H9 (cell line): ENCODE results near the gene MRPL43. TPM values are rescaled to one million over a fixed set of nuclear protein-coding genes. Genes with fewer than 3 reads are reported as not detected.

ENCODE experiments used
- DNase-seq: peaks from one replicate; pipeline ENCODE4 v3.0.0-alpha.2; 2017
- H2AFZ ChIP-seq: one replicate; pipeline ENCODE4 v1.6.1; 2013; ENCODE audit warnings: mild to moderate bottlenecking, low read length, control low read depth, moderate library complexity
- H2AK5ac ChIP-seq: 2 replicates; pipeline ENCODE4 v1.6.1; 2013; ENCODE audit warnings: low read length, control low read depth, mixed read lengths; ENCODE audit not compliant: insufficient read length
- H2BK120ac ChIP-seq: one replicate; pipeline ENCODE4 v1.6.1; 2013; ENCODE audit warnings: low read depth, mild to moderate bottlenecking, low read length, control low read depth, inconsistent platforms; ENCODE audit not compliant: poor library complexity, severe bottlenecking
- H2BK12ac ChIP-seq: 2 replicates; pipeline ENCODE4 v1.6.1; 2013; ENCODE audit warnings: low read length, control low read depth, mixed read lengths, low read depth; ENCODE audit not compliant: insufficient read length
- H2BK15ac ChIP-seq: 2 replicates; pipeline ENCODE4 v1.6.1; 2013; ENCODE audit warnings: low read depth, low read length, control low read depth
- H2BK20ac ChIP-seq: one replicate; pipeline ENCODE4 v1.6.1; 2013; ENCODE audit warnings: low read depth, mild to moderate bottlenecking, low read length, control low read depth, inconsistent platforms; ENCODE audit not compliant: poor library complexity, severe bottlenecking
- H2BK5ac ChIP-seq: 2 replicates; pipeline ENCODE4 v1.6.1; 2013; ENCODE audit warnings: low read length, control low read depth, mixed read lengths; ENCODE audit not compliant: insufficient read length
- H3K14ac ChIP-seq: 2 replicates; pipeline ENCODE4 v1.6.1; 2013; ENCODE audit warnings: low read length, control low read depth; ENCODE audit not compliant: insufficient read depth
- H3K18ac ChIP-seq: 2 replicates; pipeline ENCODE4 v1.6.1; 2013; ENCODE audit warnings: low read depth, mild to moderate bottlenecking, mixed read lengths, low read length, control low read depth; ENCODE audit not compliant: insufficient read length
- H3K23ac ChIP-seq: 2 replicates; pipeline ENCODE4 v1.6.1; 2013; ENCODE audit warnings: low read length, control low read depth, mixed read lengths, low read depth; ENCODE audit not compliant: insufficient read length
- H3K23me2 ChIP-seq: 2 replicates; pipeline ENCODE4 v1.6.1; 2013; ENCODE audit warnings: low read depth, mild to moderate bottlenecking, mixed read lengths, low read length, control low read depth; ENCODE audit not compliant: insufficient read length, poor library complexity, severe bottlenecking
- H3K27ac ChIP-seq: 2 replicates; pipeline ENCODE4 v1.5.1; 2013; ENCODE audit warnings: low read length, control low read depth, mixed read lengths, low read depth; ENCODE audit not compliant: insufficient read length
- H3K27me3 ChIP-seq: 2 replicates; pipeline ENCODE4 v1.6.1; 2013; ENCODE audit warnings: low read length, control low read depth, inconsistent platforms; ENCODE audit not compliant: insufficient read depth
- H3K4ac ChIP-seq: 2 replicates; pipeline ENCODE4 v1.6.1; 2013; ENCODE audit warnings: low read depth, mild to moderate bottlenecking, control low read depth, inconsistent platforms, low read length, moderate library complexity
- H3K4me1 ChIP-seq: 2 replicates; pipeline ENCODE4 v1.6.1; 2013; ENCODE audit warnings: low read length, control low read depth, inconsistent platforms; ENCODE audit not compliant: insufficient read depth
- H3K4me2 ChIP-seq: 2 replicates; pipeline ENCODE4 v1.6.1; 2013; ENCODE audit warnings: low read length, control low read depth, mixed read lengths; ENCODE audit not compliant: insufficient read length, insufficient read depth
- H3K56ac ChIP-seq: 2 replicates; pipeline ENCODE4 v1.6.1; 2013; ENCODE audit warnings: low read depth, mild to moderate bottlenecking, mixed read lengths, low read length, control low read depth; ENCODE audit not compliant: insufficient read length
- H3K79me1 ChIP-seq: 2 replicates; pipeline ENCODE4 v1.6.1; 2013; ENCODE audit warnings: low read depth, mild to moderate bottlenecking, moderate library complexity, low read length, control low read depth, inconsistent platforms; ENCODE audit not compliant: insufficient read depth, poor library complexity, severe bottlenecking
- H3K79me2 ChIP-seq: 2 replicates; pipeline ENCODE4 v1.6.1; 2013; ENCODE audit warnings: low read length, control low read depth, inconsistent platforms; ENCODE audit not compliant: insufficient read depth
- H3K9ac ChIP-seq: 2 replicates; pipeline ENCODE4 v1.6.1; 2013; ENCODE audit warnings: low read length, control low read depth, mixed read lengths; ENCODE audit not compliant: insufficient read length; ENCODE audit errors: extremely low read depth
- H3K9me3 ChIP-seq: one replicate; pipeline ENCODE4 v1.6.1; 2013; ENCODE audit warnings: low read depth, low read length, inconsistent platforms; ENCODE audit not compliant: control insufficient read depth
- H3T11ph ChIP-seq: one replicate; pipeline ENCODE4 v1.6.1; 2013; ENCODE audit warnings: mild to moderate bottlenecking, low read length, control low read depth, inconsistent platforms
- H4K20me1 ChIP-seq: one replicate; pipeline ENCODE4 v1.6.1; 2013; ENCODE audit not compliant: control insufficient read depth, insufficient read length, insufficient read depth
- H4K5ac ChIP-seq: 2 replicates; pipeline ENCODE4 v1.6.1; 2013; ENCODE audit warnings: low read depth, mild to moderate bottlenecking, mixed read lengths, low read length, control low read depth; ENCODE audit not compliant: insufficient read length
- H4K8ac ChIP-seq: replicated peaks from 2 replicates; pipeline ENCODE4 v1.6.1; 2013; ENCODE audit warnings: low read length, control low read depth, mixed read lengths, low read depth; ENCODE audit not compliant: insufficient read length
- H4K91ac ChIP-seq: 2 replicates; pipeline ENCODE4 v1.6.1; 2013; ENCODE audit warnings: low read depth, mild to moderate bottlenecking, moderate library complexity, mixed read lengths, low read length, control low read depth; ENCODE audit not compliant: insufficient read length
- H3K27ac Mint-ChIP-seq, 3 experiments: 2 replicates in 2 of 3; 3 replicates in 1 of 3; pipeline ENCODE4 v1.8.0; 2020 to 2021; ENCODE audit warnings: mixed read lengths in 3 of 3, mild to moderate bottlenecking in 1 of 3, moderate library complexity in 1 of 3
- H3K27me3 Mint-ChIP-seq: 2 replicates; pipeline ENCODE4 v1.8.0; 2021; ENCODE audit warnings: low read depth, mild to moderate bottlenecking, moderate library complexity, mixed read lengths
- H3K36me3 Mint-ChIP-seq, 3 experiments: 2 replicates in 2 of 3; 3 replicates in 1 of 3; pipeline ENCODE4 v1.8.0; 2020 to 2021; ENCODE audit warnings: low read depth in 3 of 3, mixed read lengths in 3 of 3; ENCODE audit not compliant: insufficient read depth in 1 of 3
- H3K4me1 Mint-ChIP-seq, 2 experiments: 2 replicates each; pipeline ENCODE4 v1.8.0; 2020; ENCODE audit warnings: mixed read lengths in 2 of 2
- H3K4me3 Mint-ChIP-seq, 2 experiments: 2 replicates in 1 of 2; 3 replicates in 1 of 2; pipeline ENCODE4 v1.8.0; 2020 to 2021; ENCODE audit warnings: mild to moderate bottlenecking in 2 of 2, mixed read lengths in 2 of 2, moderate library complexity in 1 of 2
- H3K9me3 Mint-ChIP-seq, 2 experiments: 2 replicates in 1 of 2; 3 replicates in 1 of 2; pipeline ENCODE4 v1.8.0; 2020; ENCODE audit warnings: mild to moderate bottlenecking in 2 of 2, mixed read lengths in 2 of 2, moderate library complexity in 1 of 2
- WGBS: extraction: QIAGEN DNeasy Blood & Tissue Kit; methylation state at CpG from one replicate; pipeline ENCODE4 v1.1.7; 2013; ENCODE audit warnings: missing lambda C conversion rate, low lambda C conversion rate, mixed read lengths; ENCODE audit not compliant: insufficient read length; ENCODE audit errors: extremely low coverage; 5-methylcytosine and 5-hydroxymethylcytosine counted together
- total RNA-seq: library from RNA; stranded (reverse); gene quantifications from 2 replicates; pipeline ENCODE4 v1.2.1, GENCODE V29; 2021
- TF ChIP-seq, protein P1 (sequence below): fragments of 200-600 bp; sonication (generic); conservative IDR thresholded peaks from 3 replicates; pipeline ENCODE4 v1.8.0; 2021; ENCODE audit warnings: antibody characterized with exemption, mild to moderate bottlenecking

MRPL43 gene
- total RNA-seq, 1 experiment from 2014 or later, result 70.3 TPM

DNA sequence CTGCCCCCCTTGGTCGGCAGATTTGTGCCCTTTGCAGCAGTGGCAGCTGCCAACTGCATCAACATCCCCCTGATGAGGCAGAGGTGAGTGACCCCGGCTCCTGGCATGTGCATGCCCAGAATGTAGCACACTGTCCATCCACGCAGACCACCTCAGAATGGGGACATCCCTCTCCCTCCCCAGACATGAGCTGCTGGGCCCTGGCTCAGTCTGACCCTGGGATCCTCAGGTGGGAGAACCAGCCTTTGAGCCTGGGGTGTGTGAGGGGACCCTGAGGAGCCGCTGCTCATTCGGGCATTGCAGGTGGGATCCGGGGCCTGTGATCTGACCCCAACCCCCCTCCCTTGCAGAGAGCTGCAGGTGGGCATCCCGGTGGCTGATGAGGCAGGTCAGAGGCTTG, 49.4 kb upstream of the MRPL43 start:
- H3K23ac ChIP-seq, result no peak overlapping the region
- no peak overlapping the region for H3K14ac ChIP-seq
- H2BK15ac ChIP-seq, result no peak overlapping the region
- no peak overlapping the region for H4K8ac ChIP-seq
- no peak overlapping the region for H2AK5ac ChIP-seq
- no peak overlapping the region for H3K18ac ChIP-seq
- H2BK120ac ChIP-seq, result no peak overlapping the region
- Mint-ChIP-seq H3K36me3 (no peaks in the 10 kb centered on the region), H3K4me3 (no peak overlapping the region), H3K9me3 (no peaks in the 10 kb centered on the region), H3K4me1 (peaks cover 9 to 22% of the 10 kb centered on the region in 2 experiments), H3K27ac (no peak overlapping the region), H3K27me3 (peaks cover 76% of the 10 kb centered on the region)
- H3K27me3 ChIP-seq, result peaks cover 4% of the 10 kb centered on the region; the same call in 1 of the 2 replicates
- H3K23me2 ChIP-seq, result peaks cover 6% of the 10 kb centered on the region
- no peak overlapping the region for H2BK20ac ChIP-seq
- no peak overlapping the region for H2BK5ac ChIP-seq
- no peaks in the 10 kb centered on the region for H3K4me1 ChIP-seq
- H3K79me2 ChIP-seq, result no peaks in the 10 kb centered on the region
- no peaks in the 10 kb centered on the region for H3K79me1 ChIP-seq
- H3K4ac ChIP-seq, result no peak overlapping the region
- no peak overlapping the region for H3T11ph ChIP-seq
- H3K27ac ChIP-seq, result no peak overlapping the region
- H3K4me2 ChIP-seq, result no peak overlapping the region
- H3K56ac ChIP-seq, result no peak overlapping the region
- H2AFZ ChIP-seq, result no peak overlapping the region
- H4K20me1 ChIP-seq, result no peaks in the 10 kb centered on the region
- TF ChIP-seq, protein P1, sequence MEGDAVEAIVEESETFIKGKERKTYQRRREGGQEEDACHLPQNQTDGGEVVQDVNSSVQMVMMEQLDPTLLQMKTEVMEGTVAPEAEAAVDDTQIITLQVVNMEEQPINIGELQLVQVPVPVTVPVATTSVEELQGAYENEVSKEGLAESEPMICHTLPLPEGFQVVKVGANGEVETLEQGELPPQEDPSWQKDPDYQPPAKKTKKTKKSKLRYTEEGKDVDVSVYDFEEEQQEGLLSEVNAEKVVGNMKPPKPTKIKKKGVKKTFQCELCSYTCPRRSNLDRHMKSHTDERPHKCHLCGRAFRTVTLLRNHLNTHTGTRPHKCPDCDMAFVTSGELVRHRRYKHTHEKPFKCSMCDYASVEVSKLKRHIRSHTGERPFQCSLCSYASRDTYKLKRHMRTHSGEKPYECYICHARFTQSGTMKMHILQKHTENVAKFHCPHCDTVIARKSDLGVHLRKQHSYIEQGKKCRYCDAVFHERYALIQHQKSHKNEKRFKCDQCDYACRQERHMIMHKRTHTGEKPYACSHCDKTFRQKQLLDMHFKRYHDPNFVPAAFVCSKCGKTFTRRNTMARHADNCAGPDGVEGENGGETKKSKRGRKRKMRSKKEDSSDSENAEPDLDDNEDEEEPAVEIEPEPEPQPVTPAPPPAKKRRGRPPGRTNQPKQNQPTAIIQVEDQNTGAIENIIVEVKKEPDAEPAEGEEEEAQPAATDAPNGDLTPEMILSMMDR, result no peak
- WGBS, result no CpG with 5 or more reads among the region's 7 CpGs
- no peak overlapping the region for H3K9ac ChIP-seq
- H2BK12ac ChIP-seq, result no peak overlapping the region
- no peak overlapping the region for H4K5ac ChIP-seq
- no peaks in the 10 kb centered on the region for H3K9me3 ChIP-seq
- no peak for DNase-seq
- H4K91ac ChIP-seq, result no peak overlapping the region
